ENCODE measurements around the gene NXPH1.
A peak's percentile ranks its signal among the peaks of the same experiment; 100 is the strongest.

NXPH1 gene

DNA sequence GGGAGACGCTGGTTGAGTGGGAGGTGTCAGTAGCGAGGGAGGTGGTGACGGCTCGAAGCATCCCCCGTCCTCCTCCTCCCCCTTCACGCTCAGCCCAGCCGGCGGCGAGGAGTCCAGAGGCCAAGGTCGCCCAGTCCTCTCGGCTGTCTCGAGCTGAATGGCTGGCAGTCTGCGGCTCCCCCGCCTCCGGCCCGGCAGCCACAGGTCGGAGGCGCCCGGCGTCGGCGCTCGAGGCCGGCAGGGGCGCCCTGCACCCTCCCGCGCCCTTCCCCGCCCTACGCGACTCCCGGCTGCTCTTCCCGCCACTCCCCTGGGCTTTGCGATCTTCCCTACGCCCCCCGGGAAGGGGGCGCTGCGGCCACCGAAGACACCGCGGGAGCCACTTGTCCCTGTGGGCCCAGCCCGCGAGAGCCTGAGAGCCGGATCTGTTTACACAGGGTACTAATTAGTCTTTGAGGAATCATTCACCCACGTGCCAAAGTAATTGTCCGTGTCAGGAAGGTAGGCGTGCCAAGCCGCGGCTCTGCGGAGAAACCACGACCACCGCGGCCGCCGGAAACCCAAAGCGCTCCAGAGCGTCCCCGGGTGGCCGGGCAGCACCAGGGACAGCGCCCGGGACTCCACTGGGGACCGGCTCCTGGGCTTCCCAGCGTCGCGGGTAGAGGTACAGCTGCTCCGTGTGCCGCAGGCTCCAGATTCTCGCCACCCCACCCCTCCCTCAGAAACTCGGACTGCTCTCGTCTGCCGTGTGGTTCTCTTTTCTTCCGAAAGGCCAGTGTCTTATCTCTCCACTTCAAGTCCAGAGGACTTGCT, at the start of gene NXPH1:
TSS of gene NXPH1 (plus strand) at position 133 of the 813 bp plus-strand sequence.
- no peak for DNase-seq (ENCODE audit: low spot score)

GRCh38 chr7:8384901-8385300, 48.5 kb upstream of the NXPH1 start:
- DNase-seq (ENCODE audit: low spot score), result no peak

GRCh38 chr7:8386926-8387550, 46.4 kb upstream of the NXPH1 start:
- no peak for DNase-seq (ENCODE audit: low spot score)

- DNase-seq (ENCODE audit: low spot score), result peak; percentile 98
Observed at GRCh38 chr7:8387551-8388256, 45.7 kb upstream of the NXPH1 start.

- DNase-seq (ENCODE audit: low spot score), result peak; percentile 61
Observed at GRCh38 chr7:8388257-8388625, 45.2 kb upstream of the NXPH1 start.

DNA sequence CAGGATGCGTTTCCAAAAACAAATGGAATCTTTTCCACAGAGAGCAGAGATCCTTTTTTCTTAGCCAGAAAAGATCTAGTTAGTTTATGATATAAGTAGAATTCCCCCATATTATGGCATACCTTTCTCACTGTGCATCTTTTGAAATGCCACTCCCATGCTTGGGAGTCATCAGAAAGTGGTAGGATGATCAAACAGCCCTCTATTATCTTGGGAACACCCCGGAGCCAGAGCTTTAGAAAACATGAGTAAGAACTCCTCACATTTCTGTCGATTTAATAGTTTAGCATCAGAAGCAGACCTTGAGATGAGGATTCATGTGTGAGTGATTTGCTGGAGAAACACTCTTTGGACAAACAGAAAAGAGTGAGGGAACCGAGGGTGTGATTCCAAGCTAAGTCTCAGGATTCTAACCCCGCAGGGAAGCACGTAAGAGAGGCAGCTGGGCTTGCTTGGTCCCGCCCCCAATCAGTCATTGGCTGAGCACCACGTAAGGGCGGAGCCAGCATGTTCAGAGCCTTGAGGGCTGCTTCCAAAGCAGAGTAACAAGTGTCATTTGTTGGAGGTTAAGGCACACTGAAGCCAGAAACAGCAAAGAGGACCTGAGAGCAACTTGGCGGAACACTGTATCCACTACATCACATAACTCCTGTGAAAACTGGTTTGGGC, 43.7 kb upstream of the NXPH1 start:
- DNase-seq (ENCODE audit: low spot score), result peak; percentile 97

GRCh38 chr7:8390262-8390626, 43.2 kb upstream of the NXPH1 start:
- no peak for DNase-seq (ENCODE audit: low spot score)

- no peak for DNase-seq (ENCODE audit: low spot score)
Observed at GRCh38 chr7:8391353-8392062, 41.9 kb upstream of the NXPH1 start.

DNA sequence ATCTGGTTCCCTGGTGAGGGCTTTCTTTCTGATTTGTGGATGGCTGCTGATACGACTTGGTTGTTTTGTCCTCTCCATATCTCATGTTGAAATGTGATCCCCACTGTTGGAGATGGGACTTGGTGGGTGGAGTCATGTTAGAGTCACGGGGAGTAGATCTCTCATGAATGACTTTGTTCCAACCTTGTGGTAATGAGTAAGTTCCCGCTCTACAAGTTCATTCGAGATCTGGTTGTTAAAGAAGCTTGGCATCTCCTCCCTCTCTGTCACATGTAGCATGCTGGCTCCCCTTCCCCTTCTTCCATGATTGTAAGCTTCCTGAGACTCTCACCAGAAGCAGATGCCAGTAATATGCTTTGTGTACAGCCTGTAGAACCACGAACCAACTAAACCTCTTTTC, 37.1 kb upstream of the NXPH1 start:
- no peak for DNase-seq (ENCODE audit: low spot score)

GRCh38 chr7:8408871-8409270, 24.5 kb upstream of the NXPH1 start:
- no peak for DNase-seq (ENCODE audit: low spot score)

DNA sequence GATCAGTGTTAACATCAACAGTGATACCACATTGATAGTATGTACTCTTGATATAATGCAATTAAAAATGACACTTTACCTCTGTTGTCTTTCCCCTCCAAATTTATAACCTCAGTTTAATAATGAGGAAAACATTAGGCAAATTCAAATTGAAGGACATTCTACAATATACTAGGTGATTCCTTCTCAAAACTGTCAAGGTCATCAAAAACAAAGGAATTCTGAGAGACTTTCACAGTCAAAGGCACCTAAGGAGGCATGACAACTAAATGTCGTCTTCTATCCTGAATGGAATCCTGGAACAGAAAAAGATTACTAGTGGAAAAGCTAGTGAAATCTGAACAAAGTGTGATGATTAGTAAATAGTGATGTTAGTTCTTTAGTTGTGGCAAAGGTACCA, 22.3 kb upstream of the NXPH1 start:
- DNase-seq (ENCODE audit: low spot score), result no peak

GRCh38 chr7:8413600-8413999, 19.8 kb upstream of the NXPH1 start:
- no peak for DNase-seq (ENCODE audit: low spot score)

GRCh38 chr7:8418629-8419245, 14.7 kb upstream of the NXPH1 start:
- DNase-seq (ENCODE audit: low spot score), result peak; percentile 90

DNA sequence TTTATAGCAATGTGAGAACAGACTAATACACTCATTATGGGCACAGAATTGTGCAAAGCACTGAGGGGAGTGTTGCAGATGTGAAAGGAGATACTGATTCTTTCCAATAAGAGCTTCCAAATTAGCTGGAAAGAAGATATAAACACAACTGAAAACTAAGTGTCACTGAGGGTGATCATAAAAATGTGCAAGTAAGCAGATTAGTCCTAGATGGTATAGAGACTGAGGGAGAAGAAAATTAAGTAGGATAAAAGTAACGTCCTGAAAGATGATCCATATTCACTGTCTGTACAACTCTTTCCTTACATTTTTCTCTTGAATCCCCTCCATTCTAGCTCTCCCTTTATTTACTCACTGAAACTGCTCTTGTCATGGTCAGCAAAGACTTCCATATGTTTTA, 11.2 kb upstream of the NXPH1 start:
- DNase-seq (ENCODE audit: low spot score), result no peak

GRCh38 chr7:8423057-8423456, 10.4 kb upstream of the NXPH1 start:
- no peak for DNase-seq (ENCODE audit: low spot score)

DNA sequence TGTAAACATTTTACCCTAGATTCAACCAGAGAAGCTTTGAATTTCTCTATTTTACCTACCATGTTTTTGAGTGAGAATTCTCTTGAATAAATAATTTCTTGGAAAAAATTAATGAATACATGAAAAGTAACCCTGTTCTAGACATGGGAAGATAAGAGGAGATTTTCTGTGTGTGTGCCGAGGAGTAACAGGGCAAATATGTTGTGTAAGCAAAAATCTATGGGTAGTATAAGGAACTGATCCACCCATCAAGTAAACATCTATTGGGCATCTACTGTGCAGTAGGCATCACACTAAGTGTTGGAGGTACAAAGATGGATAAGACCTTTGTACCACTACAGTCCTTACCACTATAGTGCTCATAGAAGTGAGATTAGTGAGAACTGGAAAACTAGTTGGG, 8.2 kb upstream of the NXPH1 start:
- no peak for DNase-seq (ENCODE audit: low spot score)

- DNase-seq (ENCODE audit: low spot score), result no peak
Observed at GRCh38 chr7:8430643-8431042, 2.8 kb upstream of the NXPH1 start.

- DNase-seq (ENCODE audit: low spot score), result no peak
Observed at GRCh38 chr7:8434290-8435002, 1.0 kb downstream of the NXPH1 start.

- DNase-seq (ENCODE audit: low spot score), result no peak
Observed at GRCh38 chr7:8435095-8435494, 1.7 kb downstream of the NXPH1 start.

- DNase-seq (ENCODE audit: low spot score), result no peak
Observed at GRCh38 chr7:8435590-8436545, 2.5 kb downstream of the NXPH1 start.

All from pons (tissue), 1 donor.